IMR-90 (cell line): ENCODE results near the gene ACSF2. TPM values are rescaled to one million over a fixed set of nuclear protein-coding genes. Genes with fewer than 3 reads are reported as not detected.

ENCODE experiments used
- ATAC-seq: fragments of 200-7000 bp; cut with Tn5 transposase; 2 replicates; pipeline ENCODE4 v1.9.1; 2020; ENCODE audit warnings: low read depth, mild to moderate bottlenecking, moderate library complexity
- BruUV-seq: library from RNA; stranded (reverse); fragments of 400-500 nt; replicated peaks from 2 replicates; lab custom pipeline; 2021; lab: Mats Ljungman, UMichigan
- CTCF ChIA-PET: fragments of 300-600 bp; formaldehyde crosslinking; extraction: SDS; loops from one replicate; lab custom pipeline; 2021; ENCODE audit warnings: antibody characterized with exemption; lab: Yijun Ruan, JAX
- POLR2A ChIA-PET: fragments of 300-600 bp; sonication (Branson Sonifier 250); formaldehyde crosslinking; loops from one replicate; lab custom pipeline; 2022; ENCODE audit warnings: antibody characterized with exemption; ENCODE audit not compliant: unreplicated experiment; lab: Charles Lee
- DNase-seq: peaks from one replicate; pipeline ENCODE4 v3.0.0; 2013
- H2AFZ ChIP-seq: replicated peaks from 2 replicates; pipeline ENCODE3; 2013; ENCODE audit warnings: low read length, mild to moderate bottlenecking; ENCODE audit not compliant: poor library complexity
- H2AK5ac ChIP-seq: 2 replicates; pipeline ENCODE4 v1.6.1; 2013; ENCODE audit warnings: low read depth, low read length, inconsistent platforms
- H2AK9ac ChIP-seq: replicated peaks from 2 replicates; pipeline ENCODE3; 2013; ENCODE audit warnings: mild to moderate bottlenecking, low read depth, low read length, moderate library complexity; ENCODE audit not compliant: poor library complexity
- H2BK120ac ChIP-seq: 2 replicates; pipeline ENCODE4 v1.6.1; 2013; ENCODE audit warnings: low read depth, low read length, inconsistent platforms
- H2BK15ac ChIP-seq: 3 replicates; pipeline ENCODE4 v1.6.1; 2013; ENCODE audit warnings: low read depth, low read length, inconsistent platforms
- H2BK20ac ChIP-seq: 2 replicates; pipeline ENCODE4 v1.6.1; 2013; ENCODE audit warnings: low read depth, mild to moderate bottlenecking, inconsistent platforms, low read length, moderate library complexity
- H2BK5ac ChIP-seq: 2 replicates; pipeline ENCODE4 v1.6.1; 2013; ENCODE audit warnings: mild to moderate bottlenecking, low read depth, low read length, inconsistent platforms; ENCODE audit not compliant: poor library complexity, severe bottlenecking
- H3K14ac ChIP-seq: replicated peaks from 2 replicates; pipeline ENCODE4 v1.6.1; 2013; ENCODE audit warnings: low read depth, low read length, inconsistent platforms
- H3K18ac ChIP-seq: 2 replicates; pipeline ENCODE4 v1.6.1; 2013; ENCODE audit warnings: low read depth, low read length, control low read depth
- H3K23ac ChIP-seq: 2 replicates; pipeline ENCODE4 v1.6.1; 2013; ENCODE audit warnings: low read depth, low read length, inconsistent platforms
- H3K27ac ChIP-seq: 2 replicates; pipeline ENCODE4 v1.5.1; 2013; ENCODE audit warnings: mild to moderate bottlenecking, control low read depth, low read length; ENCODE audit not compliant: insufficient read depth
- H3K27me3 ChIP-seq: 2 replicates; pipeline ENCODE4 v1.6.1; 2013; ENCODE audit warnings: low read length; ENCODE audit not compliant: control insufficient read depth, insufficient read depth
- H3K36me3 ChIP-seq: 2 replicates; pipeline ENCODE4 v1.6.1; 2013; ENCODE audit warnings: low read length, mixed read lengths; ENCODE audit not compliant: control insufficient read depth, insufficient read depth
- H3K4ac ChIP-seq: 2 replicates; pipeline ENCODE4 v1.6.1; 2013; ENCODE audit warnings: low read depth, low read length, inconsistent platforms
- H3K4me1 ChIP-seq: 2 replicates; pipeline ENCODE4 v1.6.1; 2013; ENCODE audit warnings: low read length, mixed read lengths; ENCODE audit not compliant: control insufficient read depth, insufficient read depth
- H3K4me2 ChIP-seq: 2 replicates; pipeline ENCODE4 v1.6.1; 2013; ENCODE audit warnings: low read depth, mild to moderate bottlenecking, control low read depth, low read length, moderate library complexity
- H3K4me3 ChIP-seq: 2 replicates; pipeline ENCODE4 v1.5.1; 2013; ENCODE audit warnings: low read depth, mild to moderate bottlenecking, control low read depth, low read length, moderate library complexity; ENCODE audit not compliant: insufficient read depth
- H3K56ac ChIP-seq: 2 replicates; pipeline ENCODE4 v1.6.1; 2013; ENCODE audit warnings: low read length, inconsistent platforms; ENCODE audit not compliant: insufficient read depth; ENCODE audit errors: extremely low read depth
- H3K79me1 ChIP-seq, 2 experiments: 2 replicates each; pipeline ENCODE4 v1.6.1; 2013; ENCODE audit warnings: low read length in 2 of 2, inconsistent platforms in 1 of 2, low read depth in 1 of 2
- H3K9ac ChIP-seq: 2 replicates; pipeline ENCODE4 v1.6.1; 2013; ENCODE audit warnings: low read depth, low read length, control low read depth
- H3K9me1 ChIP-seq: 2 replicates; pipeline ENCODE4 v1.6.1; 2013; ENCODE audit warnings: low read length, inconsistent platforms; ENCODE audit not compliant: insufficient read depth
- H3K9me3 ChIP-seq: 2 replicates; pipeline ENCODE4 v1.6.1; 2013; ENCODE audit warnings: low read length; ENCODE audit not compliant: control insufficient read depth, insufficient read depth
- H4K20me1 ChIP-seq: 2 replicates; pipeline ENCODE4 v1.6.1; 2013; ENCODE audit warnings: low read length, inconsistent platforms; ENCODE audit not compliant: insufficient read depth
- H4K5ac ChIP-seq: 2 replicates; pipeline ENCODE4 v1.6.1; 2013; ENCODE audit warnings: mild to moderate bottlenecking, low read depth, low read length, control low read depth
- H4K8ac ChIP-seq, 2 experiments: 2 replicates each; pipeline ENCODE4 v1.6.1; 2013; ENCODE audit warnings: low read depth in 2 of 2, low read length in 2 of 2, control low read depth in 1 of 2, inconsistent platforms in 1 of 2
- H4K91ac ChIP-seq: 2 replicates; pipeline ENCODE4 v1.6.1; 2013; ENCODE audit warnings: low read depth, low read length, inconsistent platforms; ENCODE audit not compliant: insufficient read depth
- BHLHE40 ChIP-seq: fragments of 150-350 bp; IDR thresholded peaks from 2 replicates; pipeline ENCODE4 v1.6.1; 2016; ENCODE audit warnings: mild to moderate bottlenecking, low read depth, low read length
- CEBPB ChIP-seq: IDR thresholded peaks from 2 replicates; pipeline ENCODE4 v1.6.1; 2012; ENCODE audit warnings: low read depth, low read length, improper control_type of control experiment
- CHD1 ChIP-seq: IDR thresholded peaks from 2 replicates; pipeline ENCODE4 v1.6.1; 2012; ENCODE audit warnings: low read depth, low read length, improper control_type of control experiment
- FOS ChIP-seq: fragments of 150-350 bp; IDR thresholded peaks from 2 replicates; pipeline ENCODE4 v1.6.1; 2016; ENCODE audit warnings: low read depth, low read length
- MAFK ChIP-seq: IDR thresholded peaks from 2 replicates; pipeline ENCODE4 v1.6.1; 2012; ENCODE audit warnings: low read depth, low read length, improper control_type of control experiment
- MAZ ChIP-seq: IDR thresholded peaks from 2 replicates; pipeline ENCODE4 v1.6.1; 2012; ENCODE audit warnings: low read depth, mild to moderate bottlenecking, low read length, improper control_type of control experiment, moderate library complexity, borderline replicate concordance
- MXI1 ChIP-seq: IDR thresholded peaks from 2 replicates; pipeline ENCODE4 v1.6.1; 2012; ENCODE audit warnings: low read depth, mild to moderate bottlenecking, low read length, moderate library complexity, borderline replicate concordance
- NFE2L2 ChIP-seq: fragments of 150-350 bp; IDR thresholded peaks from 2 replicates; pipeline ENCODE4 v1.6.1; 2016; ENCODE audit warnings: low read depth, mild to moderate bottlenecking, low read length
- POLR2A ChIP-seq: IDR thresholded peaks from 2 replicates; pipeline ENCODE4 v1.6.1; 2012; ENCODE audit warnings: mild to moderate bottlenecking, low read depth, low read length
- RAD21 ChIP-seq: IDR thresholded peaks from 2 replicates; pipeline ENCODE4 v1.6.1; 2012; ENCODE audit warnings: low read length, improper control_type of control experiment
- RCOR1 ChIP-seq: IDR thresholded peaks from 2 replicates; pipeline ENCODE4 v1.6.1; 2012; ENCODE audit warnings: mild to moderate bottlenecking, low read length, improper control_type of control experiment; ENCODE audit not compliant: insufficient replicate concordance
- RFX5 ChIP-seq: IDR thresholded peaks from 2 replicates; pipeline ENCODE4 v1.8.0; 2012; ENCODE audit warnings: low read depth, mild to moderate bottlenecking, low read length, moderate library complexity
- SMC3 ChIP-seq: fragments of 150-350 bp; IDR thresholded peaks from 2 replicates; pipeline ENCODE4 v1.6.1; 2016; ENCODE audit warnings: low read depth, mild to moderate bottlenecking, antibody characterized with exemption, low read length, moderate library complexity
- WGBS, 2 experiments: methylation state at CpG; one replicate each; pipeline versions ENCODE4 v1.1.5 to v1.1.7; 2013; ENCODE audit warnings: missing lambda C conversion rate in 2 of 2; ENCODE audit not compliant: insufficient read length in 1 of 2; ENCODE audit errors: extremely low coverage in 2 of 2; 5-methylcytosine and 5-hydroxymethylcytosine counted together
- dilution Hi-C: fragments of 300-500 bp; cut with HindIII; formaldehyde crosslinking; loops from one replicate; pipeline ENCODE4 v1.14.3; 2018; ENCODE audit warnings: low sequenced_read_pairs; ENCODE audit not compliant: unreplicated experiment
- in situ Hi-C: fragments of 300-500 bp; cut with MboI; formaldehyde crosslinking; loops from 3 replicates; pipeline ENCODE4 v1.14.3; 2019; ENCODE audit warnings: low sequenced_read_pairs, inconsistent platforms, mixed read lengths
- intact Hi-C: fragments of 100-400 bp; cut with micrococcal nuclease; formaldehyde crosslinking; loops from 2 replicates; pipeline ENCODE4 v1.10.0; 2022
- polyA plus RNA-seq, 3 experiments: library from polyadenylated mRNA; depleted of rRNA; stranded (reverse); fragments of >200 nt; gene quantifications; 2 replicates each; pipeline ENCODE4 v1.2.3, GENCODE V29; 2012; ENCODE audit warnings: low replicate concordance in 1 of 3
- total RNA-seq: library from RNA; depleted of rRNA; stranded (reverse); fragments of >200 nt; gene quantifications from 2 replicates; pipeline ENCODE4 v1.2.3, GENCODE V29; 2012
- TF ChIP-seq, protein P1 (sequence below): fragments of 150-350 bp; IDR thresholded peaks from 2 replicates; pipeline ENCODE4 v1.6.1; 2016; ENCODE audit warnings: low read depth, mild to moderate bottlenecking, low read length, moderate library complexity, borderline replicate concordance
- TF ChIP-seq, protein P2 (sequence below): fragments of 150-350 bp; IDR thresholded peaks from 2 replicates; pipeline ENCODE4 v1.6.1; 2017; ENCODE audit warnings: mild to moderate bottlenecking, antibody characterized with exemption, low read length, low read depth
- TF ChIP-seq, protein P3 (sequence below): conservative IDR thresholded peaks from 2 replicates; pipeline ENCODE4 v1.5.1; 2012; ENCODE audit warnings: mild to moderate bottlenecking, low read depth, low read length, improper control_type of control experiment

ACSF2 gene
- total and polyA plus RNA-seq, 2 of the 4 experiments (the other 2 are of a cell fraction): 18.5 to 27.2 TPM

DNA sequence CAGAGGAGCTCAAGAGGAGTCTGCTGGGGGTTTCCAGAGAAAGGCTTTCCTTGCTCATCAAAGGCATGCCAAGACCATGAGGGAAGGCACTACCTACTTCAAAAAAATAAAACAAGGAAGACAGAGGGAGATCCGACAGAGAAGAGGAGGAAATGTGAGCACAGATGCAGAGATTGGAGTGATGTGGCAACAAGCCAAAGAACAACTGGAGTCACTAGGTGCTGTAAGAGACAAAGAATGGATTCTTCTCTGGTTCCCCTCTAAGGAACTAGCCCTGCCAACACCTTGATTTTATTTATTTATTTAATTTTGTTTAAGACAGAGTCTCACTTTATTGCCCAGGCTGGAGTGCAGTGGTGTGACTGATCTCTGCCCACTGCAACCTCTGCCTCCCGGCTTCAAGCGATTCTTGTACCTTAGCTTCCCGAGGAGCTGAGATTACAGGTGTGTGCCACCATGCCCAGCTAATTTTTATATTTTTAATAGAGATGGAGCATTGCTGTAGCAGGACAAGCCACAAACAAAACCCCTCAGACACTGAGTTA is 13.8 kb upstream of the ACSF2 start:
- no peak overlapping the region for H3K4me2 ChIP-seq
- intact Hi-C loops: no loop called here
- BruUV-seq: no TSS peak
- H2BK20ac ChIP-seq: no peak overlapping the region
- H4K91ac ChIP-seq: no peak overlapping the region
- H4K20me1 ChIP-seq: no peaks in the 10 kb centered on the region
- H3K36me3 ChIP-seq: no peaks in the 10 kb centered on the region
- H3K4me1 ChIP-seq: peaks cover 7% of the 10 kb centered on the region
- H3K79me1 ChIP-seq: no peaks in the 10 kb centered on the region
- TF ChIP-seq SMC3 (no peak), CEBPB (no peak), NFE2L2 (no peak), FOS (no peak), MAZ (no peak), RCOR1 (no peak), BHLHE40 (no peak), RAD21 (no peak), MAFK (no peak), MXI1 (no peak), RFX5 (no peak), POLR2A (no peak), CHD1 (no peak)
- TF ChIP-seq, protein P1, sequence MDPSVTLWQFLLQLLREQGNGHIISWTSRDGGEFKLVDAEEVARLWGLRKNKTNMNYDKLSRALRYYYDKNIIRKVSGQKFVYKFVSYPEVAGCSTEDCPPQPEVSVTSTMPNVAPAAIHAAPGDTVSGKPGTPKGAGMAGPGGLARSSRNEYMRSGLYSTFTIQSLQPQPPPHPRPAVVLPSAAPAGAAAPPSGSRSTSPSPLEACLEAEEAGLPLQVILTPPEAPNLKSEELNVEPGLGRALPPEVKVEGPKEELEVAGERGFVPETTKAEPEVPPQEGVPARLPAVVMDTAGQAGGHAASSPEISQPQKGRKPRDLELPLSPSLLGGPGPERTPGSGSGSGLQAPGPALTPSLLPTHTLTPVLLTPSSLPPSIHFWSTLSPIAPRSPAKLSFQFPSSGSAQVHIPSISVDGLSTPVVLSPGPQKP: no peak
- TF ChIP-seq, protein P2, sequence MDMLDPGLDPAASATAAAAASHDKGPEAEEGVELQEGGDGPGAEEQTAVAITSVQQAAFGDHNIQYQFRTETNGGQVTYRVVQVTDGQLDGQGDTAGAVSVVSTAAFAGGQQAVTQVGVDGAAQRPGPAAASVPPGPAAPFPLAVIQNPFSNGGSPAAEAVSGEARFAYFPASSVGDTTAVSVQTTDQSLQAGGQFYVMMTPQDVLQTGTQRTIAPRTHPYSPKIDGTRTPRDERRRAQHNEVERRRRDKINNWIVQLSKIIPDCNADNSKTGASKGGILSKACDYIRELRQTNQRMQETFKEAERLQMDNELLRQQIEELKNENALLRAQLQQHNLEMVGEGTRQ: no peak
- TF ChIP-seq, protein P3, sequence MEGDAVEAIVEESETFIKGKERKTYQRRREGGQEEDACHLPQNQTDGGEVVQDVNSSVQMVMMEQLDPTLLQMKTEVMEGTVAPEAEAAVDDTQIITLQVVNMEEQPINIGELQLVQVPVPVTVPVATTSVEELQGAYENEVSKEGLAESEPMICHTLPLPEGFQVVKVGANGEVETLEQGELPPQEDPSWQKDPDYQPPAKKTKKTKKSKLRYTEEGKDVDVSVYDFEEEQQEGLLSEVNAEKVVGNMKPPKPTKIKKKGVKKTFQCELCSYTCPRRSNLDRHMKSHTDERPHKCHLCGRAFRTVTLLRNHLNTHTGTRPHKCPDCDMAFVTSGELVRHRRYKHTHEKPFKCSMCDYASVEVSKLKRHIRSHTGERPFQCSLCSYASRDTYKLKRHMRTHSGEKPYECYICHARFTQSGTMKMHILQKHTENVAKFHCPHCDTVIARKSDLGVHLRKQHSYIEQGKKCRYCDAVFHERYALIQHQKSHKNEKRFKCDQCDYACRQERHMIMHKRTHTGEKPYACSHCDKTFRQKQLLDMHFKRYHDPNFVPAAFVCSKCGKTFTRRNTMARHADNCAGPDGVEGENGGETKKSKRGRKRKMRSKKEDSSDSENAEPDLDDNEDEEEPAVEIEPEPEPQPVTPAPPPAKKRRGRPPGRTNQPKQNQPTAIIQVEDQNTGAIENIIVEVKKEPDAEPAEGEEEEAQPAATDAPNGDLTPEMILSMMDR: no peak
- no peak overlapping the region for H4K8ac ChIP-seq
- WGBS, 2 experiments: no CpG with 5 or more reads among the region's 4 CpGs
- H3K9me1 ChIP-seq: no peaks in the 10 kb centered on the region
- H3K27ac ChIP-seq: no peak overlapping the region
- DNase-seq (no peak), ATAC-seq (no peak)
- dilution Hi-C loops: no loop called here
- H4K5ac ChIP-seq: no peak overlapping the region
- H3K4me3 ChIP-seq: no peak overlapping the region
- H3K27me3 ChIP-seq: peaks cover 2% of the 10 kb centered on the region
- H2BK120ac ChIP-seq: no peak overlapping the region
- in situ Hi-C loops: no loop called here
- H3K14ac ChIP-seq: no peak overlapping the region
- ChIA-PET CTCF (interaction anchor here (1.0 kb wide), 1 partner anchor 14 kb away, joined by 4 read pairs; the partner anchor contains the start of gene ACSF2), POLR2A (no interaction called here)
- H2BK15ac ChIP-seq: no peak overlapping the region
- H2AFZ ChIP-seq: no peak overlapping the region
- H3K56ac ChIP-seq: no peak overlapping the region
- H3K9me3 ChIP-seq: no peaks in the 10 kb centered on the region
- no peak overlapping the region for H3K18ac ChIP-seq
- no peak overlapping the region for H3K23ac ChIP-seq
- no peak overlapping the region for H3K9ac ChIP-seq
- no peak overlapping the region for H2AK5ac ChIP-seq
- no peak overlapping the region for H3K4ac ChIP-seq
- no peak overlapping the region for H2AK9ac ChIP-seq
- H2BK5ac ChIP-seq: no peak overlapping the region
